NCI-H345 (cell line): Measurements from ENCODE around the gene RPTOR.
A peak's percentile ranks its signal among the peaks of the same experiment; 100 is the strongest.
"Not testable (repeated sequence)": the region's sequence is repeated elsewhere in the genome, so short reads cannot be mapped to it uniquely, and the experiment has no call there.

Experiments
- DNase-seq: peaks from one replicate; lab custom pipeline; 2025; lab: John Stamatoyannopoulos, UW

Gene RPTOR

GRCh38 chr17:80516171-80516932 lies 28.3 kb upstream of the RPTOR start:
- no peak for DNase-seq

DNA sequence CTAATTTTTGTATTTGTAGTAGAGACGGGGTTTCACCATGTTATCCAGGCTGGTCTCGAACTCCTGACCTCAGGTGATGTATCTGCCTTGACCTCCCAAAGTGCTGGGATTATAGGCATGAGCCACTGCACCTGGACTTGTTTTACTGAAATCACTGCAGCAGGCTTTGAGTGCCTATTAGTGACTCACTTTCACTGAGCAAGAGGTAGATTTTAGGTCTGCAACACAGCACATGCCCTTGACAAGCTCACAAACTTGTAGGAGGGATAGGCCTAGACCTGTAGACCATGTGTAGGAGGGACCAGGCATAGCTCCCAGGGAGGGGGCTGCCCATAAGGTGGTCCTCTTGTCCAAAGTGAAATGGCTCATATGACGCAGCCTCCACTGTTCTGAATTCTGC lies 27.0 kb upstream of the RPTOR start:
- DNase-seq: no peak

DNA sequence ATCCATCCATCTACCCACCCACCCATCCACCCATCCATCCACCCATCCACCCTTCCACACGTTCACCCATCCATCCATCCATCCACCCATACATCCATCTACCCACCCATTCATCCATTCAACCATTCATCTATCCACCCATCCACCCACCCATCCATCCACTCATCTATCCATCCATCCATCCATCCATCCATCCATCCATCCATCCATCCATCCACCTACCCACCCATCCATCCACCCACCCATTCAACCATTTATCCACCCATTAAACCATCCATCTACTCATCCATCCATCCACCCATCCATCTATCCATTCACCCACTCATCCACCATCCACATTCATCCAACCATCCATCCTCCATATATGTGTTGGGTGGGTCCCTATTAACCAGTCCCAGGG lies 26.2 kb upstream of the RPTOR start:
- no peak for DNase-seq

- no peak for DNase-seq
Observed at GRCh38 chr17:80519091-80519781, 25.4 kb upstream of the RPTOR start.

- no peak for DNase-seq
Observed at GRCh38 chr17:80520810-80521455, 23.7 kb upstream of the RPTOR start.

- DNase-seq: no peak
Observed at GRCh38 chr17:80523054-80523744, 21.4 kb upstream of the RPTOR start.

- no peak for DNase-seq
Observed at GRCh38 chr17:80523956-80524712, 20.5 kb upstream of the RPTOR start.

DNA sequence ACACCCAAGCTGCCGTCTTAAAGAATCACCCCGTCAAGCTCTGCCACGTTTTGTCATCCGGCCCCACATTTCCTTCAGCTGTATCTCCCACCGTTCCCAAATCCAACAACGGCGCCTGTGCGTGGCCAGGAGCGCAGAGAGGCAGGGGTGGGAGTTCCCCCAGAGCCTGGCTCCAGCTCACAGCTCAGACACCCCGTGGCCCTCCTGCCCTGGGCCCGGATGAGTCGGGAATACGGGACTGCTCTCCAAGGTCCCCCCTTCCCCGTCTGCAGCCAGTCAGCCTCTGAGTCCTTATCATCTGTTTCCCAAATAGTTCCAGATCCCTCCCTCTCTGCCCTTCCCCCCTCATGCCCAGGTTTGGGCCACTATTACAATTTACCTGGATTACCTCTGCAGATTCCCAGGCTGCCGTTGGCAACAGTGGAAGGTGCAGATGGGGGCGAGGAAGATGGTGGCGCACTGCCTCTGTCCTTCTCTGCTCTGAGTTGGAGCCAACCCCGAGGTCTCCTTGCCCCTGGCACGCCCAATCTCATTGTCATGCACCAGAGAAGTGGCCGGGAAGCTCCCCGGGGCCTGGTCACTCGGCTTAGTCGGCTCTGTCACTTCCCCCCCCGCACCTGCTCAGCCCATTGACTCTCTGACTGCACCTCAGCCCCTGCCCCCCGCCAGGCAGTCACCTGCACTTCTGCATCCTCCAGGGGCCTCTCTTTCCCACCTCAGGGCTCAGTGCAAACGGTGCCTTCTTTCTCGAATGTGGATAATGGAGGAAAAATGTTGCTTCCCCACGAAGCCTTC lies 18.3 kb upstream of the RPTOR start:
- peak; percentile 38 for DNase-seq

DNA sequence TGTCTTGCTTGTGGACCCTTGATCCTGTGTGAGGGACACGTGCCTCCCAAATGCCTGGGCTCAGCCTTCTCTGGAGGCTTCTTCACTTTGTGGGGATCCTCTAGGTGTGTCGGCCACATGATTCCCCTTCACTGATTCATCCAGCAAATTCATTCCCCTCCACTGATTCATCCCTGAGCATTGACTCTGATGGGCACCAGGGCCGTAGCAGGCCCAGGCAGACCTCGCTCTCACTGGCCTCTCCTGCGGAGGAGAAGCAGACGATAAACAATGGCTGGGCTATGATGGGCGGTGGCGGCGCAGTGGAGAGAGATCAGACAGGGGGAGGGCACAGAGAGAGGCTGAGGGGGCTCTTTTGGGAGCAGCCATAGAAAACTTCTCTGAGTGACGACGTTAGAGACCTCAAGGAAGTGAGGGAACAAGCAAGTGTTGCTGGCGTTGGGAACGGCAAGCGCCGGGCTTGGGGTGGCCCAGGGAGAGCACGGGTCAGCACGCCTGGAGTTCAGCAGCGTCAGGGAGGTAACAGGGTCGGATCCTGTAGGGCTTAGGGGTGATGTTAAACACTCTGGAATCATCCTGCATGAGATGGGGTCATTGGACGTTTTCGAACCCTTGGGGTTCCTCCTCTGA lies 17.5 kb upstream of the RPTOR start:
- no peak for DNase-seq

GRCh38 chr17:80528536-80528935 lies 16.1 kb upstream of the RPTOR start:
- no peak for DNase-seq

- no peak for DNase-seq
Observed at GRCh38 chr17:80529104-80529903, 15.3 kb upstream of the RPTOR start.

DNA sequence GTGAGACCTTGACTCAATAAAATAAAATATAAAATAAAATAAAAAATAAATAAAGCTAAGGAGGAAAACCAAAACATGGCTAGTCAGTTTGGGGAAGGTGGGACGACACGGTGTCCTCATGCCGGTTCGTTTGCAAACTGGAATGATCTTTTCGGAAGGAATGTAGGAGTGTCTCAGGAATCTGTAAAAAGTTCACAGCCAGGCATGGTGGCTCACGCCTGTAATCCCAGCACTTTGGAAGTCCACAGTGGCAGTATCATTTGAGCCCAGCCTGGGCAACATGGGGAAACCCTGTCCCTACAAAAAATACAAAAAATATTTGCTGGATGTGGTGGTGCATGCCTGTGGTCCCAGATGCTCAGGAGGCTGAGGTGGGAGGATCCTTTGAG lies 14.7 kb upstream of the RPTOR start:
- no peak for DNase-seq

GRCh38 chr17:80531400-80531799 lies 13.2 kb upstream of the RPTOR start:
- no peak for DNase-seq

GRCh38 chr17:80537386-80537785 lies 7.3 kb upstream of the RPTOR start:
- DNase-seq: not testable (repeated sequence)

DNA sequence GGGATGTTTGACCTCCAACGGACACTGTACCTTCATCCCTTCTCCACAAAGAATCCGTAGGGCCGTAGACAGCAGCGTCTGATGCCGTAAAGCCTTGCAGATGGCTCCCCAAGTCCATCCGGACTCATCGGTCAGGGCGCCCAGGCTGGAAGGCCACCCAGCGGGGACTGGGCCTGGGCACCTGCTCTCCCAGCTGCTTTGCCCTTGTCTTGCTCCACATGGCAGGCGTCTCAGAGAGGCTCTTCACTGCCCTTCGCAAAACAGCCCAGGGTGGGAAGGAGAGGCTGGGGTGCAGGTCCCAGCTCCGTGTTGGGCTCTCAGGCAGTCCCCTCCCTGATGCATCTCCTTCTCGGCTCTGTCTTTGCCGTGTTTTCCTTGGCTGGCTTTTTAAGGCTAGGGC lies 6.2 kb upstream of the RPTOR start:
- no peak for DNase-seq

DNA sequence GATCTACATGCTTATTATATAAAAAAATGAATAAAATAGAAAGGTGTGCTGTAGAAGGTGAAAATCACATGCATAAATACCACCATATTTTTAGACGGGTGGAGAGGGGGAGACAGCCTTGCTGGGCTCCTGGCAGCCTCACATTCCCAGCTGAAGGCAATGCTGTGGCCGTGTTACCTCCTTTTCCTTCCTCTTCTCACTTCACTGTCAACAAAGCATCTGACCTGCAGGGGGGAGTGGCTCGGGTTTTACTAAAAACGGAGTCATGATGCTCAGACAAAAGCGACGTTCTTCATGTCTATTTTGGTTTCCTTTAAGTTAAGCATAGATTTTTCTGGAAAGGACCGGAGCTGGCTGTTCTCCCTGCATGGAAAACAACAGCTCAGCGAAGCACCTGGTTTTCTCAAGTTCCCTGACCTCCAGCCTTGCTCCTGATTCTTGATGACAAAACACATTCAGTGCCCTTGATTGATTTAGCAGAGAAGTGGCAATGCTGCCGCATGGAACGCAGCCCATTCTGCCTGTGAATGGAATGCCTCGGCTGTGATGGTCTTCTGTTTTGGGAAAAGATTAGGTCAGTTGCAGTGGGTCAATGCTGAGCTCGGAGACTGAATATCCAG lies 5.5 kb upstream of the RPTOR start:
- DNase-seq: peak; percentile 8

DNA sequence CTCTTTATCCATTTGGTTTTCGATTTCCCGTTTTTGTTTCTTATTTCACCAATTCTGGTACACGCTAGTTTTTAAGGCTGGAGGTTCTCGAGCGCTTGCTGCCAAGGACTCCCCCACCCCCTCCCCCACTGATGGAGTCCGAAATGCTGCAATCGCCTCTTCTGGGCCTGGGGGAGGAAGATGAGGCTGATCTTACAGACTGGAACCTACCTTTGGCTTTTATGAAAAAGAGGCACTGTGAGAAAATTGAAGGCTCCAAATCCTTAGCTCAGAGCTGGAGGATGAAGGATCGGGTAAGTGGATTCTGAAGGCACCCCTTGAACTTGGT lies 825 bp downstream of the RPTOR start:
- DNase-seq: no peak

GRCh38 chr17:80546267-80546666 lies 1.6 kb downstream of the RPTOR start:
- DNase-seq: no peak

DNA sequence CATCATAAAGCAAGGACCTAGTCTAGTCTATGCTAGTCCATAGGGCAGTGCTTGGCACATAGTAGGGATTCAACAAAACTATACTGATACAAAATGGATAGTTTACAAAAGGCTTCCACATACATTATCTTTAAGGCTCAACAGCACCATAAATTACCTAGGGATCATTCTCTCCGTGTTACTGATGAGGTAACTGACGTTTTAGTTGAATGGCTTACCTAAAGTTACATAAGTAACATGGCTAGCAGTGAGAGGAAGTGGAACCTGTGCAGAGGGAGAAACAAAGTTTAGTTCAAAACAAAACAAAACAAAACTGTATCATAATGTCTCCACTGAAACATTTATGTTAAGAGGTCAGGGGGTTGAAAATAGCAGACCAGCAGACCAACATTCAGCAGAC lies 7.9 kb downstream of the RPTOR start:
- no peak for DNase-seq
